GM12864 (cell line): ENCODE data around the gene LTB.

Experiments
- DNase-seq: peaks from one replicate; pipeline ENCODE4 v3.0.0-alpha.2; 2011; ENCODE audit warnings: low read depth
- H3K4me3 ChIP-seq: 2 replicates; pipeline ENCODE4 v1.5.1; 2011; ENCODE audit warnings: mild to moderate bottlenecking, low read depth, low read length, control low read depth
- TF ChIP-seq, protein P1 (sequence below): IDR thresholded peaks from 2 replicates; pipeline ENCODE4 v1.5.1; 2011; ENCODE audit warnings: low read depth, mild to moderate bottlenecking, moderate library complexity, low read length, control low read depth, inconsistent platforms; ENCODE audit errors: missing control alignments

LTB gene

GRCh38 chr6:31546339-31546957 lies 35.8 kb downstream of the LTB start, which contains the start of gene ATP6V1G2:
ATP6V1G2 (minus strand) TSS chr6:31546608; CDS start chr6:31546559, 49 bp downstream.
- peak; percentile 69 for DNase-seq
- TF ChIP-seq, protein P1, sequence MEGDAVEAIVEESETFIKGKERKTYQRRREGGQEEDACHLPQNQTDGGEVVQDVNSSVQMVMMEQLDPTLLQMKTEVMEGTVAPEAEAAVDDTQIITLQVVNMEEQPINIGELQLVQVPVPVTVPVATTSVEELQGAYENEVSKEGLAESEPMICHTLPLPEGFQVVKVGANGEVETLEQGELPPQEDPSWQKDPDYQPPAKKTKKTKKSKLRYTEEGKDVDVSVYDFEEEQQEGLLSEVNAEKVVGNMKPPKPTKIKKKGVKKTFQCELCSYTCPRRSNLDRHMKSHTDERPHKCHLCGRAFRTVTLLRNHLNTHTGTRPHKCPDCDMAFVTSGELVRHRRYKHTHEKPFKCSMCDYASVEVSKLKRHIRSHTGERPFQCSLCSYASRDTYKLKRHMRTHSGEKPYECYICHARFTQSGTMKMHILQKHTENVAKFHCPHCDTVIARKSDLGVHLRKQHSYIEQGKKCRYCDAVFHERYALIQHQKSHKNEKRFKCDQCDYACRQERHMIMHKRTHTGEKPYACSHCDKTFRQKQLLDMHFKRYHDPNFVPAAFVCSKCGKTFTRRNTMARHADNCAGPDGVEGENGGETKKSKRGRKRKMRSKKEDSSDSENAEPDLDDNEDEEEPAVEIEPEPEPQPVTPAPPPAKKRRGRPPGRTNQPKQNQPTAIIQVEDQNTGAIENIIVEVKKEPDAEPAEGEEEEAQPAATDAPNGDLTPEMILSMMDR, result peak; percentile 97
- peak within 1 kb of the TSS; percentile 56 for H3K4me3 ChIP-seq

- DNase-seq, result no peak
- TF ChIP-seq, protein P1, result no peak
- no peak overlapping the region for H3K4me3 ChIP-seq
Observed at GRCh38 chr6:31545291-31545690, 36.9 kb downstream of the LTB start.

DNA sequence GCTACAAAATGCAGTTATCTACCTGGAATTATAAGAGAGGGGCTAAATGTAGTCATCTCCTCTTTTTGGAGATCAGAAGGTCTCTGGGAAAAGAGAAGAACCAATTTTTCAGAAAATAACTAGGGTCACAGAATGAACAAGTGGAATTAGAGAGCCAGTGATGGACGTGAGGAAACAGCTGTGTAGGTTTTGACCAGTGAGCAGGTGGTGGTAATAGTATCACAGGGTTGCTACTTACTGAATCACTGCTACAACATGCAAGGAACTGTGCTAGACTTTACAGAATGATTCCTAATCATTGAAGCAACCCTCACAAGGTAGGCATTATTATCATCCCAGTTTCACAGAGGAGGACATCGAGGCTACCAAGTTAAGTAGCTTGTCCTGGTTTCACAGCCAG lies 37.5 kb downstream of the LTB start:
- DNase-seq, result no peak
- H3K4me3 ChIP-seq, result no peak overlapping the region
- TF ChIP-seq, protein P1, result no peak

- DNase-seq, result no peak
- TF ChIP-seq, protein P1, result no peak
- H3K4me3 ChIP-seq, result no peak overlapping the region
Observed at GRCh38 chr6:31543639-31544038, 38.6 kb downstream of the LTB start.

DNA sequence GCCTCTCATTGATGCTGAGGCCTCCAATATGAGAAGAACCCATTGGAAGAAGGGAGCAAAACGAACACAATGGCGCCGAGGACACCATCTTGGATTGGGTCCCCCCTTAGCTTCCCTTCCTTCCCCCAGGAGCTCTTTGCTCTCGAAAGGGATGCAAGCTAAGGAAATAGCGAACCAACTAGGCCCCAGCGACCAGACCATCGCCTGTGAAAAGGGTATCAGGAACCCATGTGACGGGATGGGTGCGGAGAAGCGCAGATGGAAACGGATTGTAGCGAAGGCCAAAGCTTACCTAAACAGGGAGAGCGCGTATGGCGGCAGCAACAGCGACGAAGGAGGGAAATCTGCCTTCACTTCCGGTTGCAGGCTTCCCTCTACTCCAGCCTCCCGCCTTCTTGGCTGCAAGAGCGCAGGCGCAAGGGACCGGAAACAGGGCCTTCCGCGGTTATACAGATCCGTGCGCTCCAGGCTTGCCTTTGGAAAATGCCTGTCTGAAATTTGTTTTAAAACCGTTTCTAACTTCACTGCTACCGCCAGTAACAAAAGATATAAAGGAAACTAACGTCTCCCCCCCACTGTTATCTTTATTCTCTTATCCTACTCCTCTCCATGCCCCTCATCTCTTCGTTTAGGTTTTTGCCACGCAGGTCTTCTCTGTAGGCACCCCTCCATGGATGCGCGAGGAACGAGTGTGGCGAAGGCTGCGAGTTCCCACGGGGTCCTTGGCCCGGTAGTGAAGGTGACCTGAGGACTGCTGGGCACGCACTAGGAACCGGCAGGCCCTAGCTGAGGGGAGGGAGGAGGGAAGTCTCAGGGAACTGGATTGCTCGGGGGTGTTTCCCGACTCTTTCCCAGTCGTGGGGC lies 40.3 kb downstream of the LTB start, which contains the start of gene DDX39B:
Gene DDX39B, minus strand, starts transcription at position 346 of the 864 bp plus-strand sequence. CDS start 1,471 bp downstream, outside the sequence.
- H3K4me3 ChIP-seq, result peak within 1 kb of the TSS; percentile 87
- TF ChIP-seq, protein P1, result no peak
- DNase-seq, result peak; percentile 95

GRCh38 chr6:31541059-31541657 lies 41.1 kb downstream of the LTB start:
- DNase-seq, result no peak
- TF ChIP-seq, protein P1, result no peak
- H3K4me3 ChIP-seq, result peak overlapping the region; percentile 87
